A673 (cell line): ENCODE data around the gene BNC2. TPM values are rescaled to one million over a fixed set of nuclear protein-coding genes. Genes with fewer than 3 reads are reported as not detected.

Source experiments
- BruUV-seq: library from RNA; stranded (reverse); fragments of 400-500 nt; replicated peaks from 2 replicates; lab custom pipeline; 2021; lab: Mats Ljungman, UMichigan
- CTCF ChIA-PET: fragments of 300-600 bp; sonication (Branson Sonifier 250); formaldehyde crosslinking; loops from one replicate; lab custom pipeline; 2022; ENCODE audit warnings: antibody characterized with exemption; lab: Charles Lee
- POLR2A ChIA-PET: fragments of 300-600 bp; sonication (Branson Sonifier 250); formaldehyde crosslinking; loops from one replicate; lab custom pipeline; 2022; ENCODE audit warnings: antibody characterized with exemption; ENCODE audit not compliant: low non-redundant PET; lab: Charles Lee
- DNase-seq: peaks from one replicate; pipeline ENCODE4 v3.0.0-alpha.2; 2015; ENCODE audit warnings: low spot score
- H3K27ac ChIP-seq: fragments of 200-600 bp; sonication (generic); 2 replicates; pipeline ENCODE4 v1.5.1; 2016; ENCODE audit warnings: mixed run types, low read depth, mild to moderate bottlenecking, mixed read lengths, antibody characterized with exemption, low read length; ENCODE audit not compliant: poor library complexity, severe bottlenecking
- H3K27me3 ChIP-seq: fragments of 200-600 bp; sonication (generic); replicated peaks from 2 replicates; pipeline ENCODE4 v1.6.1; 2017; ENCODE audit warnings: mixed run types, low read depth, mild to moderate bottlenecking, mixed read lengths, antibody characterized with exemption, low read length; ENCODE audit not compliant: insufficient read depth, poor library complexity
- H3K36me3 ChIP-seq: fragments of 200-600 bp; sonication (generic); 2 replicates; pipeline ENCODE4 v1.6.1; 2016; ENCODE audit warnings: mixed run types, mild to moderate bottlenecking, mixed read lengths, antibody characterized with exemption, low read length; ENCODE audit not compliant: insufficient read depth, poor library complexity, severe bottlenecking
- H3K4me1 ChIP-seq: fragments of 200-600 bp; sonication (generic); 2 replicates; pipeline ENCODE4 v1.6.1; 2017; ENCODE audit warnings: mixed run types, mild to moderate bottlenecking, mixed read lengths, antibody characterized with exemption, low read length; ENCODE audit not compliant: insufficient read depth, poor library complexity, severe bottlenecking
- H3K4me3 ChIP-seq: fragments of 200-600 bp; sonication (generic); 2 replicates; pipeline ENCODE4 v1.5.1; 2016; ENCODE audit warnings: low read depth, mixed run types, mild to moderate bottlenecking, mixed read lengths, low read length; ENCODE audit not compliant: poor library complexity, severe bottlenecking
- H3K9me3 ChIP-seq: fragments of 200-600 bp; sonication (generic); 2 replicates; pipeline ENCODE4 v1.6.1; 2016; ENCODE audit warnings: mixed run types, low read depth, mild to moderate bottlenecking, mixed read lengths, antibody characterized with exemption, low read length; ENCODE audit not compliant: poor library complexity, severe bottlenecking
- EZH2 ChIP-seq: fragments of 200-600 bp; sonication (generic); IDR thresholded peaks from 2 replicates; pipeline ENCODE4 v1.6.1; 2017; ENCODE audit warnings: borderline replicate concordance, low read depth, mild to moderate bottlenecking, mixed read lengths, antibody characterized with exemption, low read length; ENCODE audit not compliant: poor library complexity, severe bottlenecking
- intact Hi-C: fragments of 100-400 bp; cut with micrococcal nuclease; formaldehyde crosslinking; loops from one replicate; pipeline ENCODE4 v1.10.0; 2022; ENCODE audit not compliant: unreplicated experiment
- total RNA-seq: library from RNA; stranded (reverse); gene quantifications from 2 replicates; pipeline ENCODE4 v1.2.3, GENCODE V29; 2021
- TF ChIP-seq, protein P1 (sequence below): fragments of 300-800, 200-600 bp; sonication (generic); conservative IDR thresholded peaks from 2 replicates; pipeline ENCODE4 v1.5.1; 2017; ENCODE audit warnings: low read depth, mild to moderate bottlenecking, antibody characterized with exemption, low read length, moderate library complexity, mixed read lengths

The BNC2 gene
- total RNA-seq, 1 experiment from 2014 or later: 0.45 TPM

DNA sequence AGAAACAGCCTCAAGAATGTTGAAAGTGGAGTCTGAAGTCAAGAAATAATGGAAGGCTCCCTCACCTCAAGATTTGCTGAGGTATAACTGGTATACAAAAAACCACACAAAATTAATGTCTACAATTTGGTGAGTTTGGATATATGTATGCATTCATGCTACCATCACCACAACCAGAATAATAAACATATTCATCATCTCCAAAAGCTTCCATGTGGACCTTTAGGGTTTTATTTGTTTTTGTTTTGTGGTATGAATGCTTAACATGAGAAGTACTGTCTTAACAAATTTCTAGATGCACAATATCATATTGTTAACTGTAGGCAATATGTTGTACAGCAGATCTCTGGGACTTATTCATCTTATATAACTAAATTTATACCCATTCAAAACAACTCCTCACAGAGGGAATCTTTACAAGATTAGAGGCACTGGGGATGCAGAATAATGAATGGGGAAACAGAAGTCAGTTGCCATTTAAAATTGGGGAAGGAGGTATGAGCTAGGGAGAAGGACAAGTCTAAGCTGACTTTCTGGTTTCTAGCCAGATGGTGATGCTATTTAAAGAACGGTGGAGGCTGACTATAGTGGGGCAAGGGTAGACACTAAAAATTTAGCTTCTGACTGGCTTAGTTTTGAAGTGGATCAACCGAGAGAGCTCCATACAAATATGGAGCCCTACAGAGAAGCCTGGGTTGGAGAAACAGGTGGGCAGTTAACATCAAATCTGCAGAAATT, 213.9 kb downstream of the BNC2 start:
- intact Hi-C loops: no loop called here
- H3K27me3 ChIP-seq: no peaks in the 10 kb centered on the region
- H3K9me3 ChIP-seq: no peaks in the 10 kb centered on the region
- H3K36me3 ChIP-seq: no peaks in the 10 kb centered on the region
- ChIA-PET CTCF (no interaction called here), POLR2A (no interaction called here)
- BruUV-seq: no TSS peak
- no peak for TF ChIP-seq EZH2
- TF ChIP-seq, protein P1, sequence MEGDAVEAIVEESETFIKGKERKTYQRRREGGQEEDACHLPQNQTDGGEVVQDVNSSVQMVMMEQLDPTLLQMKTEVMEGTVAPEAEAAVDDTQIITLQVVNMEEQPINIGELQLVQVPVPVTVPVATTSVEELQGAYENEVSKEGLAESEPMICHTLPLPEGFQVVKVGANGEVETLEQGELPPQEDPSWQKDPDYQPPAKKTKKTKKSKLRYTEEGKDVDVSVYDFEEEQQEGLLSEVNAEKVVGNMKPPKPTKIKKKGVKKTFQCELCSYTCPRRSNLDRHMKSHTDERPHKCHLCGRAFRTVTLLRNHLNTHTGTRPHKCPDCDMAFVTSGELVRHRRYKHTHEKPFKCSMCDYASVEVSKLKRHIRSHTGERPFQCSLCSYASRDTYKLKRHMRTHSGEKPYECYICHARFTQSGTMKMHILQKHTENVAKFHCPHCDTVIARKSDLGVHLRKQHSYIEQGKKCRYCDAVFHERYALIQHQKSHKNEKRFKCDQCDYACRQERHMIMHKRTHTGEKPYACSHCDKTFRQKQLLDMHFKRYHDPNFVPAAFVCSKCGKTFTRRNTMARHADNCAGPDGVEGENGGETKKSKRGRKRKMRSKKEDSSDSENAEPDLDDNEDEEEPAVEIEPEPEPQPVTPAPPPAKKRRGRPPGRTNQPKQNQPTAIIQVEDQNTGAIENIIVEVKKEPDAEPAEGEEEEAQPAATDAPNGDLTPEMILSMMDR: no peak
- no peak for DNase-seq
- H3K4me3 ChIP-seq: no peak overlapping the region
- no peak overlapping the region for H3K27ac ChIP-seq
- no peaks in the 10 kb centered on the region for H3K4me1 ChIP-seq

DNA sequence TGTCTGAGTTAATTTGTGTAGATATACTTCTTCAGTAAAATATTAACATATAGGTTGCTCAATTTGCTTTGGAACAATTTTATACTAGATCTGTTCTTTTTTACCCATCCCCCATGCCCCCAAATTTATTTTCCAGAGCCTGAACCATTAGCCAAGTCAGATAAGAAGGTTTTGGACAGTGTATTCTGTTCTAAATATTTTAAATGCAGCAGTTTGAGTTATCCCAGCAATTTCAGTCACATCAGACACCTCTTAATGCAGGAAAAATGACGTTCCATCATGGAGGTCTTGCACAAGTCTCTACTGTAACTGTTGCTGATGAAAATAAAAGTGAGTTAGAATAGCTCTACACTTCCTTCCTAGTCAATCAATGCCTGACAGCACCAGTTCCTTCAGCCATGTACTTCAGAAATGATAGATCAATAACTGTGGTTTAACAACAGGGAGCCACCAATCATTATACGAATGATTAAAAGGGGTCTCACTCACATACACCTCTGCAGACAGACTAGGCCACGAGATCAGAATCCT, 215.8 kb downstream of the BNC2 start:
- POLR2A ChIA-PET: no interaction called here
- no peaks in the 10 kb centered on the region for H3K9me3 ChIP-seq
- no peak for DNase-seq
- TF ChIP-seq EZH2: no peak
- TF ChIP-seq, protein P1: no peak
- no peaks in the 10 kb centered on the region for H3K27me3 ChIP-seq
- H3K36me3 ChIP-seq: no peaks in the 10 kb centered on the region
- CTCF ChIA-PET: no interaction called here
- no peaks in the 10 kb centered on the region for H3K4me1 ChIP-seq
- no peak overlapping the region for H3K27ac ChIP-seq
- H3K4me3 ChIP-seq: no peak overlapping the region
- intact Hi-C loops: no loop called here
- BruUV-seq: no TSS peak

DNA sequence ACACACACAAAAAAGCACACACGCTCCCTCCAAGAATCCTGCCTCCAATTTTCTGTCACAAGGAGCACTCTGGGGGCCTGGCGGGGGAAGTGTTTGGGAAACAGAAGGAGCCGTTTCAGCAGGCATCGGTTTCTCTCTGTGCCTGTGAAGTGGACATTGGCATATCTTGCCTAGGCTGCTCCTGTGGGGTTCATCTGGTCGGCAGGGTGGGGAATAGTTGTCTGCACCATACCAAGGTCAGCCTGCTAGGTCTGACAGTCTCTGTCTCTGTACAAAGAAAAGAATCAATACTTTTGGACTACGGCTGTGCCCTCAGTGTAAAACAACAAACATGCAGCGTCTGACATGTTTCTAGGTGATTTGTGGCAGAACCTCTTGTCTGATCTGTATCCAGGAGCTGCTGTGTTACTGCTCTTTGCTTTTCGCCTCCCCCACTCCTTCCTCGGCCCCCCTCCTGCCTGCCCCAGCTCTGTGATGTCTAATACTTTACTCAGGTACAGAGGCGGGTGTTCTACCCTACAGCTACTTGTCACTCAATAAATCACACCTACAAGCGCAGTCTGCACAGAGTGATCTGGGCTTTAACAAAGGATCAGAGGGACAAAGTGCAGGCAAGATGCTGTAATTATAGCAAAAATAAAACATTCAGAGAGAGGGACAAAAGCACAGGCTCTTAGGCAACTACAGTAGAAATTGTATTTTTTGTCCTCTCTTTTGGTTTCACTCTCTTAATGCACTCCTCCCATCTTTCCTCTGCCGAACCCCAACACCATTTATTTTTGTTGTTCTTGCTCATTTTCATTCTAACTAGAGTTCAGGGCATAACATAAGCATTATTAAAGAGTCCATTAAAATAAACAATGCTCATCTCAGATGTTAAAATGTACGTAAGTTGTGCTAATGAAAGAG, 216.7 kb downstream of the BNC2 start:
- Histone ChIP-seq H3K4me1 (no peaks in the 10 kb centered on the region), H3K9me3 (no peaks in the 10 kb centered on the region), H3K36me3 (no peaks in the 10 kb centered on the region), H3K27me3 (no peaks in the 10 kb centered on the region), H3K27ac (no peak overlapping the region), H3K4me3 (no peak overlapping the region)
- TF ChIP-seq, protein P1: no peak
- no peak for TF ChIP-seq EZH2
- DNase-seq: no peak
- intact Hi-C loops: no loop called here
- POLR2A ChIA-PET: no interaction called here
- CTCF ChIA-PET: no interaction called here
- no TSS peak for BruUV-seq
